ENCODE data around the gene PRR22.
"Not testable (repeated sequence)": the region's sequence is repeated elsewhere in the genome, so short reads cannot be mapped to it uniquely, and the experiment has no call there.

Gene PRR22

DNA sequence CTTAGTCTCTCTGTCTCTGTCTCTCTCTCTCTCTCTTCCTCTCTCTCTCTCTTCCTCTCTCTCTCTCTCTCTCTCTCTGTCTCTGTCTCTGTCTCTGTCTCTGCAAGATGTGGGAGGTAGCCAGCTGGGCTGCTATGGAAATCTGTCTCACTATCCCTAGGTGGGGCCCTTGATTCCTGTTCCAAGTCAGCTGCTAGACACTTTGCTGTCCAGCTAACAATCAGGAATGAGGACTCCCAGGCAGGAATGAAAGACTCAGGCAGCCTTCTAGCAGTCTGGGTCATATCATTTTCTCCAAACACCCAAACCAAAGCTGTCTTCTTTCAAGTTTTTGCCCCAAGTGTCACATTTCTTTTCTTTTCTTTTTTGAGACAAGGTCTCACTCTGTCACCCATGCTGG, 40.9 kb downstream of the PRR22 start:
- no peak for DNase-seq

DNA sequence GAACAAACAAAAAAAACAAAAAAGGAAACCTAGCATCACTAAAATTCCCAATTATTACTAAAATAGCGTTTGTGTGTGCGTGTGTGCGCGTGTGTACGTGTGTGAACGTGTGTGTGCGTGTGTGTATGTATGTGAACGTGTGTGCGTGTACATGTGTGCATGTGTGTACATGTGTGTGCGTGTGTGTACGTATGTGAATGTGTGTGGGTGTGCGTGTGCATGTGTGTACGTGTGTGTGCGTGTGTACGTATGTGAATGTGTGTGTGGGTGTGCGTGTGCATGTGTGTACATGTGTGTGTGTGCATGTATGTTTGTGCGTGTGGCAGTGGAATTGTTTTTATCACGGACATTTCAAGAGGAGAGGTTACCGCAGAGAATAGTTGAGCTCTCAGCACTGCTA, 42.5 kb downstream of the PRR22 start:
- no peak for DNase-seq

DNA sequence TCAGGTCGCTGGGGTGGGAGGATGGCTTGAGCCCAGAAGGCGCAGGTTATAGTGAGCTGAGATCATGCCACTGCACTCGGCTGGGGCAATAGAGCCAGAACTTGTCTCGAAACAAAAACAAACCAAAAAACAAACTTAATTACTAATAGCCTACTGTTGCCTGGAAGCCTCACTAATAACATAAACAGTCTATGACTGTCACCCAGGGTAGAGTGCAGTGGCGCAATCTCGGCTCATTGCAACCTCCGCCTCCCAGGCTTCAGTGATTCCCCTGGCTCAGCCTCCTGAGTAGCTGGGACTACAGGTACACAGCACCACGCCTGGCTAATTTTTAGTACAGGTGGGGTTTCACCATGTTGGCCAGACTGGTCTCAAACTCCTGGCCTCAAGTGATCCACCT, 46.1 kb downstream of the PRR22 start:
- DNase-seq, result no peak

DNA sequence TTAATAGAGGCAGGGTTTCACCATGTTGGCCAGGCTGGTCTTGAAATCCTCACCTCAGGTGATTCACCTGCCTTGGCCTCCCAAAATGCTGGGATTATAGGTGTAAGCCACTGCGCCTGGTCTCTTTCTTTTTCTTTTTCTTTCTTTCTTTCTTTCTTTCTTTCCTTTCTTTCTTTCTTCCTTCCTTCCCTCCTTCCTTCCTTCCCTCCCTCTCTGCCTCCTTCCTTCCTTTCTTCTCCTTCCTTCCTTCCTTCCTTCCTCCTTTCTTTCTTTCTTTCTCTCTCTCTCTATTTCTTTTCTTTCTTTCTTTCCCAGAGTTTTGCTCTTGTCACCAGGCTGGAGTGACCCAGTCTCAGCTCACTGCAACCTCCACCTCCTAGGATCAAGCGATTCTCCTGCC, 51.4 kb downstream of the PRR22 start:
- not testable (repeated sequence) for DNase-seq
